GM19467 (cell line): ENCODE data around the gene MFAP1.

Experiments used
- ATAC-seq: cut with Tn5 transposase; IDR thresholded peaks from one replicate; pipeline ENCODE4 v1.9.1; 2021; ENCODE audit warnings: mild to moderate bottlenecking, moderate library complexity; ENCODE audit not compliant: unreplicated experiment

The MFAP1 gene

GRCh38 chr15:43777267-43777914 is 47.1 kb downstream of the MFAP1 start:
- peak; percentile 55 for ATAC-seq

- ATAC-seq: peak; percentile 46
Measured at GRCh38 chr15:43776718-43777266, 47.7 kb downstream of the MFAP1 start, which contains the start of gene ELL3. Gene ELL3 (minus strand): TSS chr15:43776966. CDS start chr15:43776901, 65 bp downstream.

GRCh38 chr15:43776101-43776717 is 48.3 kb downstream of the MFAP1 start:
- ATAC-seq: peak; percentile 55

GRCh38 chr15:43775411-43775965 is 49.0 kb downstream of the MFAP1 start:
- no peak for ATAC-seq

GRCh38 chr15:43774062-43774461 is 50.4 kb downstream of the MFAP1 start:
- ATAC-seq: no peak

GRCh38 chr15:43772624-43773023 is 51.9 kb downstream of the MFAP1 start:
- no peak for ATAC-seq

- no peak for ATAC-seq
Measured at GRCh38 chr15:43771816-43772215, 52.7 kb downstream of the MFAP1 start.

GRCh38 chr15:43769584-43770228 is 54.8 kb downstream of the MFAP1 start:
- ATAC-seq: no peak

GRCh38 chr15:43763819-43764446 is 60.6 kb downstream of the MFAP1 start:
- no peak for ATAC-seq

GRCh38 chr15:43762824-43763223 is 61.7 kb downstream of the MFAP1 start:
- ATAC-seq: no peak
